ENCODE results near the gene ZMIZ2. TPM values are rescaled to one million over a fixed set of nuclear protein-coding genes. Genes with fewer than 3 reads are reported as not detected.

The ZMIZ2 gene
- total RNA-seq, 3 donors from 2014 or later = 80.4 to 104 (median 89.8) TPM

GRCh38 chr7:44733708-44734481 is 14.8 kb upstream of the ZMIZ2 start:
- no peak for TF ChIP-seq CTCF (IDR thresholded peaks at IDR 0.05)
- no peaks in the 10 kb centered on the region for H3K36me3 ChIP-seq (ENCODE audit: low read depth)
- intact Hi-C loops (cut with DNase I, micrococcal nuclease) = no loop called here
- ATAC-seq (no peak), DNase-seq (no peak)
- H3K4me3 ChIP-seq = no peak overlapping the region
- no peaks in the 10 kb centered on the region for H3K4me1 ChIP-seq (ENCODE audit: low read depth)
- H3K9me3 ChIP-seq = no peaks in the 10 kb centered on the region

DNA sequence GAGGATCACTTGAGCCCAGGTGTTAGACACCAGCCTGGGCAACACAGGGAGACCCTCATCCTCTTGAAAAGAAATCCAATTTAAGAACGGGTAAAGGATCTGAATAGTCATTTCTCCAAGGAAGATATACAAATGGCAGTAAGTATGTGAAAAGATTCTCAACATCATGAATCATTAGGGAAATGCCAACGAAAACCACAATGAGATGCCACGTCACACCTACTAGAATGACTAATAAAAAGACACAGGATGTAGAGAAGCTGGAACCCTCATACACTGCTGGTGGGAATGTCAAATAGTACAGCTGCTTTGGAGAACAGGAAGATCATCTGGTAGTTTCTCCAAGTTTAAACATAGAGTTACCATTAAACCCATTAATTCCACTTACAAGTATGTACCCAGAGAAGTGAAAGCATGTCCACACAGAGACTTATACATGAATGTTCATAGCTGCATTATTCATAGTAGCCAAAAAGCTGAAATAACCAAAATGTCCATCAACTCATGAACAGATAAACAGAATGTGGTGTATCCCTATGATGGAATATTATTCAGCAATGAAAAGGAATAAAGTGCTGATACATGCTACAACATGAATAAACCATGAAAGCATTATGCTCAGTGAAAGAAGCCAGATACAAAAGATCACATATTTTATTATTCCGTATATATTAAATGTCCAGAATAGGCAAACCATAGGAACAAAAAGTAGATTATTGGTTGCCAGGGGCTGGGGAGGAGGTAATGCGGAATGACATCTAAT is 13.1 kb upstream of the ZMIZ2 start:
- intact Hi-C loops (cut with DNase I, micrococcal nuclease) = no loop called here
- Histone ChIP-seq H3K4me1 (ENCODE audit: low read depth) (no peaks in the 10 kb centered on the region), H3K9me3 (no peaks in the 10 kb centered on the region), H3K36me3 (ENCODE audit: low read depth) (no peaks in the 10 kb centered on the region), H3K4me3 (no peak overlapping the region)
- TF ChIP-seq CTCF (IDR thresholded peaks at IDR 0.05) = no peak
- no peak for DNase-seq
- no peak for ATAC-seq

DNA sequence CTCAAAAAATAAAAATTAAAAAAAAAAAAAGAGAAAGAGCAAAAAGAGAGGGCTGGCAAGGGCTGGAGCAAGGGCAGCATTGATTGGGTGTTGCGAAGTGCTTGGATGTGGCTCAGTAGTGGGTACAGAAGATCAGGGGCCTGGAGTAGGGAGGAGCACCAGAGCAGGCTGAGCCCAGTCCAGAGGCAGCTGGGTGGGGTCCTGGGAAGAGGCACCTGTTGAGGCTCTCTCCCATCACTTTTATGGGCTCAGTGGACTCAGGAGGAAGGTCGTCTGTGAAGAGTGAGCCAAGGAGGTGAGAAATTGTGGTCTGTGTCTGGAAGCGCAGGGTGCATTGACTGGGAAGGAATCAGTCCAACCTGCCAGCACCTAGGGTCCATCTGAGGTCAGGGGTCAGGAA is 11.8 kb upstream of the ZMIZ2 start:
- no peaks in the 10 kb centered on the region for H3K9me3 ChIP-seq
- no peak overlapping the region for H3K4me3 ChIP-seq
- DNase-seq (no peak), ATAC-seq (no peak)
- TF ChIP-seq CTCF (IDR thresholded peaks at IDR 0.05) = no peak
- H3K36me3 ChIP-seq (ENCODE audit: low read depth) = no peaks in the 10 kb centered on the region
- no peaks in the 10 kb centered on the region for H3K4me1 ChIP-seq (ENCODE audit: low read depth)
- intact Hi-C loops (cut with DNase I, micrococcal nuclease) = no loop called here

- DNase-seq (no peak), ATAC-seq (no peak)
- TF ChIP-seq CTCF (IDR thresholded peaks at IDR 0.05) = no peak
- no peak overlapping the region for H3K4me3 ChIP-seq
- H3K36me3 ChIP-seq (ENCODE audit: low read depth) = no peaks in the 10 kb centered on the region
- intact Hi-C loops (cut with DNase I, micrococcal nuclease) = no loop called here
- H3K4me1 ChIP-seq (ENCODE audit: low read depth) = no peaks in the 10 kb centered on the region
- no peaks in the 10 kb centered on the region for H3K9me3 ChIP-seq
Observed at GRCh38 chr7:44738051-44738723, 10.5 kb upstream of the ZMIZ2 start.

DNA sequence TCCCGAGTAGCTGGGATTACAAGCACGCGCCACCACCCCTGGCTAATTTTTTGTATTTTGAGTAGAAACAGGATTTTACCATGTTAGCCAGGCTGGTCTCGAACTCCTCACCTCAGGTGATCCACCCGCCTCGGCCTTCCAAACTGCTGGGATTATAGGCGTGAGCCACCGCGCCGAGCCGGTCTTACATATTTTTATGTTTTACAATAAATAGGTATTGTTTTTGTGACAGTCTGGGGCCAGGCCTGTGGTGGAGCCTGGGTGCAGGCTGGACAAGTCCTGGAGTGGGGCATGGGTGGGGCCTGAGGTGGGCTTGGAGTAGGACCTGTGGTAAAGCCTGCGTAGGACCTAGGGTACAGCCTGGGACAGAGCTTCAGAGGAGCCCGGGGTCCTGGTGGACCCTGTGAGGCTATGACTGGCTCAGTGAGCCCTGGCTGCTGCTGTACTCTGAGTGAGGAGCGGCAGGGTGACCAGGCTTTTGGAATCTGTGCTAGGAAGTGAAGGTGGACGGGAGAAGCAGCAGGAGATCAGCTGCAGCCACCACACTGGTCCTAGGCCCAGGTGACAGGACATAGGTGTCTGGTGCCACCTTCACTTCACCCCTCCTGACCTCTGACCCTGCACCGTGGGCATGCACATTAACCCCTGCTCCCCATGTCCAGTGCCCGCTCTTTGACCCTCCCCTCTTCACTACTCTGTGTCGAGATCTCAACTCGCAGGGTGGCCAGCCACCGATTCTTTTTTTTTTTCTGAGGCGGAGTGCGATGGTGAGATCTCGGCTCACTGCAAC is 9.6 kb upstream of the ZMIZ2 start:
- no peak for ATAC-seq
- Histone ChIP-seq H3K9me3 (no peaks in the 10 kb centered on the region), H3K4me3 (no peak overlapping the region), H3K36me3 (ENCODE audit: low read depth) (no peaks in the 10 kb centered on the region), H3K4me1 (ENCODE audit: low read depth) (no peaks in the 10 kb centered on the region)
- no peak for DNase-seq
- intact Hi-C loops (cut with DNase I, micrococcal nuclease) = no loop called here
- TF ChIP-seq CTCF (IDR thresholded peaks at IDR 0.05) = no peak

Measured in mucosa of descending colon (tissue), 3 donors.